Activated CD4-positive, alpha-beta T cell treated with anti-CD3 and anti-CD28 coated beads, Interleukin-2, amount 50 U/mL, for 4 hours (primary cell): ENCODE data around the gene CRAMP1.

Experiments
- DNase-seq, 2 experiments: peaks; one replicate each; pipeline ENCODE4 v3.0.0-alpha.2; 2020

Gene CRAMP1

GRCh38 chr16:1657841-1658240, 45.7 kb downstream of the CRAMP1 start:
- DNase-seq: no peak

DNA sequence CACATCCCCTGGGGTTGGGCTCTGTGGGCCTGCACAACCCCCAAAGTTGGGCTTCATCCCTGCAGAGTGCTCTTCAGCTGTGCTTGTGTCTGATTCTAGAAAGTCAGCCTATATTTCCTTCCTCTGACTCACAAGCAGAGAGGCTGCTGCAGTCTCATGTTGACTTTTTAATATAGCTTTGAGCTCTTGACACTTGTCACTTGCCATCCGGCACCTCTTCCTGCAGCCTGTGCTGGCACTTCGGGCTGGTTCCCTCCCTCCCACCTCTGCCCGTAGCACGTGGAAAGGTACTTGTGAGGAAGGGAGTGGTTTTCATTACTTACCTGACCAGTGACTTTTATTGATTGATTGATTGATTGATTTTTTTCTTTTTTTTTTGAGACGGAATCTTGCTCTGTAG, 46.9 kb downstream of the CRAMP1 start:
- no peak for DNase-seq

DNA sequence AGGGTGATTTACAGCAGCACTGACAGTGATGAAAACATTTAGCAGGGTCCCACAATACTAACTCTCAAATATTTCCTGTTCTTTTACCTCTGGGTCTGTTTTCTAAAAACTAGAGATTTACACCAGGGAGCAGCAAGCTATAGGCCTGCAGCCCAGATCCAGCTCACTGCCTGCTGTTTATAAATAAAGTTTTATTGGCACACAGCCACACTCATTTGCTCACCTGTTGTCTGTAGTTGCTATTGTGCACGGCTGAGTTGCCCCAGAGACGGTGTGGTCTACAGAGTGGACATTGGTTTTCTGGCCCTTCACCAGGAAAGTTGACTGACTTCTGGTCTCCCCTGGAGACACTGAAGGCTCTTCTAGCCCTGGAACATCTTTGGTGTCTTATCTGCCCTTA, 49.7 kb downstream of the CRAMP1 start:
- DNase-seq: no peak

- no peak for DNase-seq
Observed at GRCh38 chr16:1662543-1662942, 50.4 kb downstream of the CRAMP1 start.

GRCh38 chr16:1665829-1666228, 53.7 kb downstream of the CRAMP1 start:
- DNase-seq: no peak

- no peak for DNase-seq
Observed at GRCh38 chr16:1666316-1666715, 54.2 kb downstream of the CRAMP1 start.

GRCh38 chr16:1667271-1667670, 55.1 kb downstream of the CRAMP1 start:
- no peak for DNase-seq

GRCh38 chr16:1667916-1668315, 55.8 kb downstream of the CRAMP1 start:
- DNase-seq: no peak

- DNase-seq: no peak
Observed at GRCh38 chr16:1668612-1669319, 56.6 kb downstream of the CRAMP1 start.

DNA sequence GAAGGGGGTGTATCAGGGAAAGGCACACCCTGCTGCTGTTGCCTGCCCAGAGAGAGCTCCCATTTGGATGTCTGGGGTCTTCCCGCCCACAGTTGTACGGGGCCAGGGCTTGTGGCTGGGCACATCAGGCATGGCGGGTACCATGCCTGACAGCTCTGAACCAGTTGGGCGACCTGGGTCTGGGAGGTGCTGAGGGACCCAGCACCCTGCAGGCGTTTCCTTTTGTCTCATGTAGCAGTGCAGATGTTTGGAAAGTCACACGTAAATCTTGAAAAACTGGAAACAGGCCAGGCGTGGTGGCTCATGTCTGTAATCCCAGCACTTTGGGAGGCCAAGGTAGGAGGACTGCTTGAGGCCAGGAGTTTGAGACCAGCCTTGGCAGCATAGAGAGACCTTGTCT, 57.5 kb downstream of the CRAMP1 start:
- no peak for DNase-seq

DNA sequence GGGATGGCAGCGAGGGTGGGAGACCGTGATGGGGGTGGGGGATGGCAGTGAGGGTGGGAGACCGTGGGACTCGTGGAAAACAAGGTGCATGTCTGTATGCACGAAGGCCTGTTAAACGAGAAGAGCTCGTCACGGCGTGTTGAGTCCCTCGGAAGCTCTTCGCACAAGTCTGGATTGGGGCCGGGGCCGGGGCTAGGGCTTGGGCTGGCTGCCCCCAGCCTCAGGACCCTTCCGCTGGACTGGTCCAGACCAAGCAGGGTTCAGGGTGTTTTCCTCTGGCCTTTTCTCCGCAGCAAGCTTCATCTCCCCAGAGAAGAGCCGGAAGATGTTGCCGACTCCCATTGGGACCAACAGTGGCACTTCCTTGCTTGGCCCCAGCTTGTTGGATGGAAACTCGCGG, 58.2 kb downstream of the CRAMP1 start:
- DNase-seq: no peak

DNA sequence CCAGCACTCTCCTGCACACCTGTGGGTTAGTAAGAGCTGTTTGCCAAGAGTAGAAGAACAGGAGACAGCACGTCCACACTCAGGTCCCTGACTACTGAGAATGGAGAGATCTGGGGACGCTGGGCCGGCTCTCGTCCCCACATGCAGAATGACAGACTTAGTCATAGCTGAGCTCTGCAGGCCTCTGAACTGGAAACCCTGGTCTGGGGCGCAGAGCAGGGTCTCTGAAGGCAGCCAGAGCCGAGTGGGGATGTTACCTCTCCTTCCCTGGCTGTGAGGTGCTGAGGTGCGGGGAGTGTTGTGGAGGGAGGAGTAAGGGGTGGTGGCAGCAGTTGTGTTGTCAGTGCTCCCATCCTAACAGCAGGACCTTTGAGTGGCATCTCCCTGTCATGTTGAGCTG, 58.7 kb downstream of the CRAMP1 start:
- DNase-seq: no peak

DNA sequence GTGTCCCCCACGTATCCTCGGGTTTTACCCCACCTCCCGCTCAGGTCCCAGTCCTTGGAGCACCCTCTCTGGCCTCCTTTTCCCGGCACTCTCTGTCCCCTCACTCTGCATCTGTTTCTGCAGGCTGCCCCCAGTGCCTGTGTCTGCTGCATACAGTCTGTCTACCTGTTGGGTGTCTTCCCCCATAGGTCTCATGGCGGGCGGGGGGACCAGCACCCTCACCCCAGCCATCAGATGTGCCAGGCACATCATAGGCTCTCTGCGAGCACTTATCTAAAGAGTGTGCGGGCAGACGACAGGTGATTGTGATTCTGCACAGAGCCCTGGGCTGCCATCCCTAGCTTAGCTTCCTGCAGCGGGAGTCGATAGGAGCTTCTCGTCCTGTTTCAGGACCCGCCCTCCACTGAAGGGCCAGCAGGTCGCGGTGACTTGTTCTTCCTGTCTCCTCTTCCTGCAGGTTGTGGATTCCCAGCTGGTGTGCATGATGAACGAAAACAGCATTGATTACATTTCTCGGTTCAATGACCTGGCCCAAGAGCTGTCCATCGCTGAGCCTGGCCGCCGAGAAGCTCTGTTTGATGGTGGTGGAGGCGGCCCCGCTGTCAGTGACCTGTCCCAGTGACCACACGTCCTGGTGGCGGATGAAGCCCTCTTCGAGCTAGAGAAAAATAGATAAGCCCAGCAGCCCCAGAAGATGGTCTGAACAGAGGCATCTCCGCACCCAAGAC, 61.4 kb downstream of the CRAMP1 start:
- no peak for DNase-seq

DNA sequence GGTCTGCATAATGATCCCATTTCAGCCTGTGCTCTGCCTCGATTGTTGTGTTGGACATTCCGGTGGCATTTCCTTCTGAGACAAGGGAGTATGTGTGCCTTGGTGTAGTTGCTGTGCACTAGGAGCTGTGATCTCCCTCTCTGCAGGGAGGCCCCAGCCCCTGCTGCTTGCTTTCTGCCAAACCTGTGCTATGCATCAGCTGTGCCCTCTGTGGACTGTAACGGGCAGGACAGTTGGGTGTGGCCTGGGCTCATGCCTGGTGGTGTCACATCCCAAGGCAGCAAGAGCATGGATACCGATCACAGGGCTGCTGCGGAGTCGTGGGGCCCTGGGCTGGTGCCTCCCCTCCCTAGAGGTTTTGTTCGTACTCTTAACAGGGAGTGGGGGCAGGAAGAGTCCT, 62.1 kb downstream of the CRAMP1 start:
- DNase-seq: no peak

GRCh38 chr16:1674751-1675664, 62.8 kb downstream of the CRAMP1 start:
- DNase-seq: no peak

GRCh38 chr16:1676661-1677060, 64.5 kb downstream of the CRAMP1 start:
- DNase-seq: no peak

DNA sequence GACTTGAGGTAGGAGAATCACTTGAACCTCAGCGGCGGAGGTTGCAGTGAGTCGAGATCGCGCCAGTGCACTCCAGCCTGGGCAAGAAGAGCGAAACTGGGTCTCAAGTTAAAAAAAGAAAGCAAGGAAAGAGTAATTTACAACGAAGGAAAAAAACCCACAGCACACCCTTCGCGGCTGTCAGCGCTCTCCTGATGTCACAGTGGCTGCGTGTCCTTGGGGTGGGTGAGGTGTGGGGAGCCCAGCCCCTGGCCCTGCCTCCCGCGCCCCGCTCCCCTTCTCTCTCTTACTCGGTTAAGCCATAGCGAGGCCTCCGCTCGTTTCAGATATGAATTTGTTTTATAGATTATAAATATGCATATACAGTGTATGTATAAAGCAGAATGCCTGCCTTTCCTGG, 65.2 kb downstream of the CRAMP1 start:
- DNase-seq: no peak

GRCh38 chr16:1677942-1678499, 65.9 kb downstream of the CRAMP1 start, which contains the start of gene JPT2:
JPT2 (plus strand) TSS chr16:1678279; CDS start chr16:1678313, 34 bp downstream.
- peak; percentile 94 for DNase-seq

- DNase-seq: peak; percentile 49 to 50
Observed at GRCh38 chr16:1678500-1679098, 66.4 kb downstream of the CRAMP1 start.

- no peak for DNase-seq
Observed at GRCh38 chr16:1680361-1680760, 68.2 kb downstream of the CRAMP1 start.

DNA sequence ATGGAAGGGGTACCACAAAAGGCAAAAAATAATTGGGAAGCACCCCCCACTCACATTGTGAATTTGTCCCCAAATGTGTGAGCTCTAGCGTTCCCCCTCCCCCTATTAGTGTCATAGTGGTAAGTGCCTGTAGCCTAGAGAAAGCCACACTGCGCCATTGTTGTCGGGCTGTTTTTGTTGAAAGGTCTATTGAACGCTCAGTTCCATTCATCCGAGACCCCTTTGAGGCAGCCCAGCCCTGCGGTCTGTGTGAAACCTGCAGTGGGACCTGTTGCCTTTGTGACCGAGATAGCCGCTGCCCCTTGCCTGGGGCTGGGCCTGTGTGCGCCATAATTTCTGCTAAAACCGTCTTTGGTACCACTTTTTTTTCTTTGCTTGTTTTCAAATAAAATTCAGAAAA, 68.9 kb downstream of the CRAMP1 start:
- no peak for DNase-seq

DNA sequence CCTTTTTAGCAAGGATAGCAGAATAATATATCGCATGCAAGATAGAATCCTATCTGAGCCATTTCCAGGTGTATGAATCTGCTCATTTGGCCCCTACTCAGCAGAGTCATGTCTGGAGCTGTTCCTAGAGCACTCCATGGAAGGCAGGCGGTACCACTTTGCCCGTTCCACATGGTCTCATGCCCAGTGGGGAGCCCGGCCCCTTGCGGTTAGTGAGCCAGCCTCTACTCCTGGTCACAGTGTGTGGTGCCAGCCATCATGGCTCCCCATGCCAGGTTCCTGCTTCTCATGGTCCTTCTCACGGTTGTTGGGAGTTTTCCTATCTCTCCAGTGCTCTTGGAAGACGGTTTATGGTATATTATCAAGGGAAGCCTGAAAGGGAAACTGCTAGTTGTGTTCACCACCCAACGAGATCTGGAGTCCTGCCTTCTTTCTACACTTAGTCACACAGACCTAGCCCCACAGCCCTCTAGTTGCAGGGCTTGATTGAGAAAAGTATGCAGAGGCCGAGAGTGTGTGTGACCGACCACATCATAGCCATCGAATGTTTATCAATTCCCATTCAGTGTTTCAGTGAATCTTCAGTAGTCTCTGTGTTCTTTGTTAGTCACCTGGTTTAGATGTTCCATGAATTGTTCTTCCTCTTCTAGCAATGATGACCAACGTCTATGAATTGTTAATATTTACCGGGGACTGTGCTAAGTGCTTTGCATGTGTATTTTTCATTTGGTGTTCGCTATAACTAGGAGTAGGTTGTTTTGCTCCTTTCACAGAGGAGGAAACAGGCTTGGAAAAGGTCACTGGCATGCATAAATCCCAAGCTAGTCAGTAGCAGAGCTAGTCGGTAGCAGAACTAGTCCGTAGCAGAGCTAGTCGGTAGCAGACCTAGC, 75.5 kb downstream of the CRAMP1 start:
- no peak for DNase-seq
